WTC11 (cell line): Measurements from ENCODE around the gene SNX24.

Experiments
- AFF4 ChIP-seq: sonication (generic); formaldehyde crosslinking; IDR thresholded peaks from 2 replicates; pipeline ENCODE4 v1.8.1; 2023; ENCODE audit warnings: mild to moderate bottlenecking, missing genetic modification reagents, borderline replicate concordance
- ATF3 ChIP-seq: sonication (generic); formaldehyde crosslinking; conservative IDR thresholded peaks from 2 replicates; pipeline ENCODE4 v1.8.1; 2022; ENCODE audit warnings: mild to moderate bottlenecking, missing genetic modification reagents
- ATF6 ChIP-seq: sonication (generic); formaldehyde crosslinking; IDR thresholded peaks from 2 replicates; pipeline ENCODE4 v1.8.1; 2023; ENCODE audit warnings: mild to moderate bottlenecking, missing genetic modification reagents
- CREB1 ChIP-seq: sonication (generic); formaldehyde crosslinking; IDR thresholded peaks from 2 replicates; pipeline ENCODE4 v1.8.0; 2023; ENCODE audit warnings: mild to moderate bottlenecking, missing genetic modification reagents
- CTCF ChIP-seq: fragments of 200-600 bp; IDR thresholded peaks from 2 replicates; pipeline ENCODE4 v1.8.0; 2022; ENCODE audit warnings: antibody characterized with exemption
- NR3C1 ChIP-seq: sonication (generic); formaldehyde crosslinking; conservative IDR thresholded peaks from 2 replicates; pipeline ENCODE4 v1.8.1; 2023; ENCODE audit warnings: low read depth, mild to moderate bottlenecking, missing genetic modification reagents
- OVOL2 ChIP-seq: fragments of 250-450 bp; sonication (Bioruptor Pico); IDR thresholded peaks from 2 replicates; pipeline ENCODE4 v1.9.0; 2021; ENCODE audit warnings: mild to moderate bottlenecking, borderline replicate concordance
- TEAD4 ChIP-seq: sonication (generic); formaldehyde crosslinking; IDR thresholded peaks from 2 replicates; pipeline ENCODE4 v1.8.0; 2022; ENCODE audit warnings: mild to moderate bottlenecking, missing genetic modification reagents
- USF2 ChIP-seq: sonication (generic); formaldehyde crosslinking; IDR thresholded peaks from 2 replicates; pipeline ENCODE4 v1.8.1; 2023; ENCODE audit warnings: mild to moderate bottlenecking, missing genetic modification reagents, moderate library complexity
- ZBTB21 ChIP-seq: sonication (generic); formaldehyde crosslinking; IDR thresholded peaks from 2 replicates; pipeline ENCODE4 v1.8.1; 2023; ENCODE audit warnings: mild to moderate bottlenecking, missing genetic modification reagents, borderline replicate concordance
- ZNF138 ChIP-seq: sonication (generic); formaldehyde crosslinking; conservative IDR thresholded peaks from 2 replicates; pipeline ENCODE4 v1.8.1; 2022; ENCODE audit warnings: mild to moderate bottlenecking, moderate library complexity, missing genetic modification reagents
- ZNF263 ChIP-seq: sonication (generic); formaldehyde crosslinking; IDR thresholded peaks from 2 replicates; pipeline ENCODE4 v1.8.1; 2022; ENCODE audit warnings: low read depth, mild to moderate bottlenecking, moderate library complexity, missing genetic modification reagents

GRCh38 chr5:122985006-122985700, 139.7 kb downstream of the SNX24 start:
- TF ChIP-seq ZBTB21 (CRISPR knock-in tag) (no peak), CTCF (no peak), ATF6 (CRISPR knock-in tag) (no peak), ZNF263 (CRISPR knock-in tag) (no peak), ATF3 (CRISPR knock-in tag) (no peak), ZNF138 (no peak), USF2 (CRISPR knock-in tag) (no peak), AFF4 (no peak), TEAD4 (CRISPR knock-in tag) (no peak), CREB1 (CRISPR knock-in tag) (no peak), NR3C1 (CRISPR knock-in tag) (no peak), OVOL2 (CRISPR knock-in tag) (no peak)
